COLO829 (cell line): ENCODE results near the gene ZNF625.

ENCODE experiments used
- DNase-seq: peaks from one replicate; pipeline ENCODE4 v3.0.0; 2012; ENCODE audit warnings: low spot score

ZNF625 gene

GRCh38 chr19:12156223-12157058, at the start of gene ZNF625:
Gene ZNF625, minus strand, starts transcription at chr19:12156734. Its CDS starts 176 bp downstream, at chr19:12156558.
- DNase-seq: peak; percentile 53

GRCh38 chr19:12205296-12205695, 48.8 kb upstream of the ZNF625 start:
- DNase-seq: no peak

GRCh38 chr19:12202250-12202649, 45.7 kb upstream of the ZNF625 start:
- no peak for DNase-seq

- DNase-seq: no peak
Observed at GRCh38 chr19:12199757-12200419, 43.4 kb upstream of the ZNF625 start.

- no peak for DNase-seq
Observed at GRCh38 chr19:12198136-12198535, 41.6 kb upstream of the ZNF625 start.

- no peak for DNase-seq
Observed at GRCh38 chr19:12194827-12195731, 38.5 kb upstream of the ZNF625 start.

GRCh38 chr19:12187625-12188024, 31.1 kb upstream of the ZNF625 start:
- no peak for DNase-seq

- DNase-seq: no peak
Observed at GRCh38 chr19:12180377-12180776, 23.8 kb upstream of the ZNF625 start.

GRCh38 chr19:12166626-12167025, 10.1 kb upstream of the ZNF625 start:
- no peak for DNase-seq

GRCh38 chr19:12163826-12164225, 7.3 kb upstream of the ZNF625 start:
- DNase-seq: peak; percentile 10

- peak; percentile 96 for DNase-seq
Observed at GRCh38 chr19:12162882-12163806, 6.6 kb upstream of the ZNF625 start, which contains the start of gene ZNF136. Gene ZNF136, plus strand, starts transcription at chr19:12163096. Its CDS starts 108 bp downstream, at chr19:12163204.

- DNase-seq: no peak
Observed at GRCh38 chr19:12162513-12162881, 6.0 kb upstream of the ZNF625 start.

GRCh38 chr19:12159773-12160414, 3.4 kb upstream of the ZNF625 start:
- DNase-seq: no peak

- DNase-seq: no peak
Observed at GRCh38 chr19:12155324-12155860, 1.1 kb downstream of the ZNF625 start.

GRCh38 chr19:12145348-12145747, 11.2 kb downstream of the ZNF625 start:
- no peak for DNase-seq

- no peak for DNase-seq
Observed at GRCh38 chr19:12141405-12141736, 15.2 kb downstream of the ZNF625 start.

- peak; percentile 80 for DNase-seq
Observed at GRCh38 chr19:12140545-12141404, 15.8 kb downstream of the ZNF625 start.

- peak; percentile 95 for DNase-seq
Observed at GRCh38 chr19:12139885-12140544, 16.5 kb downstream of the ZNF625 start, which contains the start of gene ZNF20. Gene ZNF20, minus strand, starts transcription at chr19:12140350. Its CDS starts 168 bp downstream, at chr19:12140182.

GRCh38 chr19:12139269-12139668, 17.3 kb downstream of the ZNF625 start:
- no peak for DNase-seq
